ENCODE measurements around the gene SNX8.
"Not testable (repeated sequence)": the region's sequence is repeated elsewhere in the genome, so short reads cannot be mapped to it uniquely, and the experiment has no call there.

Gene SNX8

DNA sequence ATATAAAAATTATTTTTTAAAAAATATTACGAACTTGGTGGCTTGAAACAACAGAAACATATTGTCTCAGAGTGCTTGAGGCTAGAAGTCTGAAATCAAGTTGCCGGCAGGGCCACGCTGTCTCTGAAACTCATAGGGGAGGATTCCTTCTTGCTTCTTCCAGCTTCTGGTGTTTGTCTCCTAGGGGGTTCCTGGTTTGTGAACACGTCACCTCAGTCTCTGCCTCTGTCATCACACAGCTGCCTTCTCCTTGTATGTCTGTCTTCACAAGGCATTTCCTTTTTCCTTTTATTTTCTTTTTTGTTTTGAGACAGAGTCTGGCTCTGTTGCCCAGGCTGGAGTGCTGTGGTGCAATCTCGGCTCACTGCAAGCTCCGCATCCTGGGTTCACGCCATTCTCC is 12.7 kb upstream of the SNX8 start:
- no peak for DNase-seq (ENCODE audit: low spot score)

GRCh38 chr7:2325162-2325561 is 10.9 kb upstream of the SNX8 start:
- DNase-seq (ENCODE audit: low spot score), result no peak

DNA sequence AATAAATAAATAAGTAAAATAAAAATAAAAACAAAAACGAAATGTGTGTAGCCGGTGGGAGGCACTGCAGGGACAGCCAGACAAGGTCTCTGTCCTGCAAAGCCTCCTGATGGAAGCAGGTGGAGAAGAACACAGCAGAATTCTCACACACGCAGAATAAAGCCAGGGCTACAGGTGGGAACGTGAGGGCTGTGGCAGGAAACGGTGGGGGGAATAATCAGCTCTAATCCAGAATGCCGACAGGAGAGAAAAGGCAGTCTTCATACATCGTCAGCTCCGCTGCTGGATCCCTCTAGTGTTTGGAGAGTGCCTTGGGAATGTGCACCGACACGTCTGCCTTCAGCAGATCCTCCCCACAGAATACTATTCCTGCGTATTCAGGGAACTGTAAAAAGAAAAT is 6.8 kb upstream of the SNX8 start:
- DNase-seq (ENCODE audit: low spot score), result peak; percentile 63

DNA sequence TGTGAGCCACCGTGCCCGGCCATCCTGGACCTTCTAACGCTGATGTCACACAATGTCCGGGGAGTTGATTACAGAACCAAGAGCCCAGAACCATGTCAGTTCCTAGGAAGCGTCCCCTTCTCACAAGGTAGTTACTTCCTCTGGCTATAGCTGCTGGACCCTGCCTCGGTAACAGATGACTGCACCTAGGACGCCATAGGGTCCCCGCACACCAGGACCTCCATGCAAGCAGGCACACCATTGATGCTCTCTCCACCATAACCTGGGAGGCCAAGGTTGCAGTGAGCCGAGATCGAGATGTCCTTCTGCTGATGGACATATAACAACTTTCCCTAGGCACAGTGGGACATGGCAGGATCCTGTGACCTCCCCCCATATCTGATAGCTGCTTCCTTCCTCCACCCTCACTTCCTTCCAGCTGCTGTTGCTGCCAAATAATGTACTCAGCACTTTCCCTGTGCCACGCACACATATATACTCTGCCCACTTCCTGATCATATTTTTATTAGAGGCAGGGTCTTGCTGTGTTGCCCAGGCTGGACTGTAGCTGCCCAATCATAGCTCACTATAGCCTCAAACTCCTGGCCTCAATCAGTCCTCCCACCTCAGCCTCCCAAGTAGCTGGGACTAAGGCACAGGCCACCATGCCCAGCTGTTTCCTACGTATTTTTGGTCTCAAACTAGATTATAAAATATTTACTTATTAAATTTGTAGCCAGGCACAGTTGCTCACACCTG is 3.5 kb upstream of the SNX8 start:
- DNase-seq (ENCODE audit: low spot score), result no peak

DNA sequence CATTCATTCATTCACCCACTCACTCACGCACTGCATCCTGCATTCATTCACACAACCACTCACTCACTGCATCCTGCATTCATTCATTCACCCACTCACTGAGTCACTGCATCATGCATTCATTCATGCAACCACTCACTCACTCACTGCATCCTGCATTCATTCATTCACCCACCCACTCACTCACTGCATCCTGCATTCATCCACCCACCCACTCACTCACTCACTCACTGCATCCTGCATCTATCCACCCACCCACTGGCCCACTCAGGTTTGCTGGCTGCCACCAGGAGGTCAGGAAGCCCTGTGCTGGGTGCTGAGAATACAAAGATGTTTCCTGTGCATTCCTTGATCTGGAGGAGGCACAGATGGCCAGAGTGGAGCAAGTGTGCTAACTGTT is 2.3 kb upstream of the SNX8 start:
- DNase-seq (ENCODE audit: low spot score), result no peak

DNA sequence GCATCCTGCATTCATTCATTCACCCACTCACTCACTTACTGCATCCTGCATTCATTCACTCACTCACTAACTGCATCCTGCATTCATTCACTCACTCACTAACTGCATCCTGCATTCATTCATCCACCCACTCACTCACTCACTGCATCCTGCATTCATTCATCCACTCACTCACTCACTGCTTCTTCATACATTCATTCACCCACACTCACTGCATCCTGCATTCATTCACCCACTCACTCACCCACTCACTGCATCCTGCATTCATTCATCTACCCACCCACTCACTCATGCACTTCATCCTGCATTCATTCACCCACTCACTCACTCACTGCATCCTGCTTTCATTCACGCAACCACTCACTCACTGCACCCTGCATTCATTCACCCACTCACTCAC is 1.5 kb upstream of the SNX8 start:
- DNase-seq (ENCODE audit: low spot score), result no peak

DNA sequence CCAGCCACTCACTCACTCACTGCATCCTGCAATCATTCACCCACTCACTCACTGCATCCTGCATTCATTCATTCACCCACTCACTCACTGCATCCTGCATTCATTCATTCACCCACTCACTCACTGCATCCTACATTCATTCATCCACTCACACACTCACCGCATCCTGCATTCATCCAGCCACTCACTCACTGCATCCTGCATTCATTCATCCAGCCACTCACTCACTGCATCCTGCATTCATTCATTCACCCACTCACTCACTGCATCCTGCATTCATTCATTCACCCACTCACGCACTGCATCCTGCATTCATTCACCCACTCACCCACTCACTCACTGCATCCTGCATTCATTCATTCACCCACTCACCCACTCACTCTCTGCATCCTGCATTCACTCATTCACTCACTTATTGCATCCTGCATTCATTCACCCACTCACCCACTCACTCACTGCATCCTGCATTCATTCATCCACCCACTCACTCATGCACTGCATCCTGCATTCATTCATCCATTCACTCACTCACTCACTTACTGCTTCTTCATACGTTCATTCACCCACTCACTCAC is 802 bp upstream of the SNX8 start:
- DNase-seq (ENCODE audit: low spot score), result not testable (repeated sequence)

- no peak for DNase-seq (ENCODE audit: low spot score)
These were observed 612 bp downstream of the SNX8 start for GRCh38 chr7:2313450-2314208.

DNA sequence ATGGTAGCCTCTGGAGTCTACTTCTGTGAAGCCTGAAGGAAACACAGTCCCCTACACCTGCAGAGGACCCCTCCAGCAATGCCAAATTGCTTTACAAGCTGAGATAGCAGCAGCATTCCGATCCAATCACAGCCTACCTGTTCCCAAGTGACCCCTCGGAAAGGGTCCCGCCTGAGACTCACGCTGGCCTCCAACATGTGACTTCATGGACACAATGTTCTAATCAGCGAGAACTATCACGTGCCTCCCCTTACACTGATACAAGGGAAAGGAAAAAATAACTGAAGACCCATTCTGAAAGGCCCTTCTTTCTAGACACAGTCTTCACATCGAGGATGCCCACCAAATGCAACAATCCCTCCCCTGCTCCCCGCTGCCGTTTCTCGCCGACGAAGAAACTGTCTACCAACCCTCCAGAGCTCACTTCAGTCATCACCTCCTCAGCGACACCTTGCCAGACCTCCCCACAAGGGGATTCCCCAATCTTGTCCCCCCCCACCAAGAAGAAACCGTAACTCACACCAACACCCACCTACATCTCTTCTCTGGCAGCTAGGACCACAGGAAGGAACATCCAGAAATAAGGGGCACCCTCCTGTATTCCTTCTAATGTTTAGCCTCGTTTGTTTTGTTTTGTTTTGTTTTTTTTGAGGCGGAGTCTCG is 1.8 kb downstream of the SNX8 start:
- DNase-seq (ENCODE audit: low spot score), result peak; percentile 4

- DNase-seq (ENCODE audit: low spot score), result no peak
These were observed 4.3 kb downstream of the SNX8 start for GRCh38 chr7:2309889-2310331.

- DNase-seq (ENCODE audit: low spot score), result peak; percentile 14
These were observed 6.5 kb downstream of the SNX8 start for GRCh38 chr7:2307690-2308107.

GRCh38 chr7:2306688-2307087 is 7.6 kb downstream of the SNX8 start:
- DNase-seq (ENCODE audit: low spot score), result no peak

DNA sequence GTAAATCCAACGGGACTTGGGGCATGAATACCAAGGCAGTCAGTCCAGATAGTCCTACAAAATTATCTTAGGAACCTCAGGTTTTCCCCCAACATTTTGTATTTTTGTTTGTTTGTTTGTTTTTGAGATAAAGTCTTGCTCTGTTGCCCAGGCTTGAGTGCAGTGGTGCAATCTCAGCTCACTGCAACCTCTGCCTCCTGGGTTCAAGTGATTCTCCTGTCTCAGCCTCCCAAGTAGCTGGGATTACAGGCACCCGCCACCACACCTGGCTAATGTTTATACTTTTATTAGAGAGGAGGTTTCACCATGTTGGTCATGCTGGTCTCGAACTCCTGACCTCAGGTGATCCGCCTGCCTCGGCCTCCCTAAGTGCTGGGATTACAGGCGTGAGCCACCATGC is 9.0 kb downstream of the SNX8 start:
- not testable (repeated sequence) for DNase-seq (ENCODE audit: low spot score)

- not testable (repeated sequence) for DNase-seq (ENCODE audit: low spot score)
These were observed 10.7 kb downstream of the SNX8 start for GRCh38 chr7:2303520-2303919.

DNA sequence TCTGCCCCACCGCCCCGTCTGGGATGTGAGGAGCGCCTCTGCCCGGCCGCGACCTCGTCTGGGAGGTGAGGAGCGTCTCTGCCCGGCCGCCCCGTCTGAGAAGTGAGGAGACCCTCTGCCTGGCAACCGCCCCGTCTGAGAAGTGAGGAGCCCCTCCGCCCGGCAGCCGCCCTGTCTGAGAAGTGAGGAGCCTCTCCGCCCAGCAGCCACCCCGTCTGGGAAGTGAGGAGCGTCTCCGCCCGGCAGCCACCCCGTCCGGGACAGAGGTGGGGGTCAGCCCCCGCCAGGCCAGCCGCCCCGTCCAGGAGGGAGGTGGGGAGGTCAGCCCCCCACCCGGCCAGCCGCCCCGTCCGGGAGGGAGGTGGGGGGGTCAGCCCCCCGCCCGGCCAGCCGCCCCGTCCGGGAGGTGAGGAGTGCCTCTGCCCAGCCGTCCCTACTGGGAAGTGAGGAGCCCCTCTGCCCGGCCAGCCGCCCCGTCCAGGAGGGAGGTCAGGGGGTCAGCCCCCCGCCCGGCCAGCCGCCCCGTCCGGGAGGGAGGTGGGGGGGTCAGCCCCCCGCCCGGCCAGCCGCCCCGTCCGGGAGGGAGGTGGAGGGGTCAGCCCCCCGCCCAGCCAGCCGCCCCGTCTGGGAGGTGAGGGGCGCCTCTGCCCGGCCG is 11.4 kb downstream of the SNX8 start:
- not testable (repeated sequence) for DNase-seq (ENCODE audit: low spot score)

DNA sequence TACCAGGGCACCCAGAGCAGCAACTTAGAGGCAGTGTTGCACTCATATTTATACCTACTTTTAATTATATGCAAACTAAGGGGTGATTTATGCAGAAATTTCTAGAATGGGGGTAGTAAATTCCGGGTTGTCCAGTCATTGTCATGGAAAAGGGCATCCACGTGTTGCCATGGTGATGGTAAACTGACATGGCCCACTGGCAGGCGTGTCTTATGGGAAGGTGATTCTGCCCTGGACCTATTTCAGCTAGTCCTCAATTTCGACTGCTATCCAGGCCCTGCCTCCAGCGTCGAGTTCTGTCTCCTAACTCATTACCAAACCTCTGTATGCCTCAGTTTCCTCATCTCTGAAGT is 12.8 kb downstream of the SNX8 start:
- peak; percentile 9 for DNase-seq (ENCODE audit: low spot score)

GRCh38 chr7:2299870-2300512 is 14.2 kb downstream of the SNX8 start:
- DNase-seq (ENCODE audit: low spot score), result peak; percentile 4

GRCh38 chr7:2299131-2299829 is 15.0 kb downstream of the SNX8 start:
- DNase-seq (ENCODE audit: low spot score), result peak; percentile 9

DNA sequence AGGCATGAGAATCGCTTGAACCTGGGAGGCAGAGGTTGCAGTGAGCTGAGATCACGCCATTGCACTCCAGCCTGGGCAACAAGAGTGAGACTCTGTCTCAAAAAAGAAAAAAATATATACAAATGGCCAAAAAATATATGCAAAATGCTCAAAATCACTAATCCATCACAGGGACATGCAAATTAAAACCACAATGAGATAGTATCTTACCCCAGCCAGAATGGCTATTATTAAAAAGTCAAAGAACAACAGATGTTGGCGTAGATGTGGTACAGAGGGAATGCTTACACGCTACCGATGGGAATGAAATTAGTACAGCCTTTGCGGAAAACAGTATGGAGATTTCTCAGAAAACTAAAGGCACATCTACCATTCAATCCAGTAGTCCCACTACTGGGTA is 17.4 kb downstream of the SNX8 start:
- DNase-seq (ENCODE audit: low spot score), result no peak

GRCh38 chr7:2295936-2296620 is 18.2 kb downstream of the SNX8 start:
- no peak for DNase-seq (ENCODE audit: low spot score)

Measured in D341Med (cell line).